ENCODE data around the gene TMEM215. TPM values are rescaled to one million over a fixed set of nuclear protein-coding genes. Genes with fewer than 3 reads are reported as not detected.

The TMEM215 gene
- total and polyA plus RNA-seq, 2 of the 8 experiments (the other 6 are each of a cell fraction or from before 2014, with no cell fraction given), result 0.33 to 0.67 TPM

DNA sequence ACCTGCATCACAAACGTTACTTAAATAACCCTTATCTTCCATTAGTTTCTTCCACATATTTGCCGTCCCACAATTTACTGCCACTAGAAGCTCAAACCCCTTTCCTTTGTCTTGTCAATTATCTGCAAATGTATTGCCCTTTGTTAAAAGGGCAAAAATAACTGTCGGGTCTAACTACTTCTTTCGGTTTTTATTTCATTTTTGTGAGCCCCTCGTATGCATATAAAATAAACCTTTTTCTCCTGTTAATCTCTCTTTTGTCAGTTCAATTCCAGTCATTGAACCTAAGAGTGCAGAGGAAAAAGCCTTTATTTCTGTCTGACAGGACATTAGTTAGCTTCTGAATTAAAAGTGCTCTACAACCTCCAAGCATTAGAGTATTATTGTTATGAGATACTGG lies 45.5 kb downstream of the TMEM215 start:
- WGBS, 2 experiments (ENCODE audit: extremely low coverage in 1 of 2, insufficient coverage in 1 of 2, insufficient read length in 1 of 2, insufficient replicate concordance in 2 of 2, low coverage in 1 of 2, low lambda C conversion rate in 2 of 2, missing lambda C conversion rate in 1 of 2), result 81% methylated on average over 5 of the region's 5 CpGs; no CpG with 5 or more reads in 1 of the 2 experiments
- CTCF ChIA-PET (ENCODE audit: partially characterized antibody), result interaction anchor here (1.0 to 1.1 kb wide), 2 partner anchors 10 to 13 kb away, joined by 3 to 5 read pairs; no protein-coding TSS in a partner anchor
- no peaks in the 10 kb centered on the region for H3K79me1 ChIP-seq (ENCODE audit: low read depth, low read length)

More for the DNA sequence above, 45.5 kb downstream of the TMEM215 start:
- Histone ChIP-seq H4K5ac (ENCODE audit: insufficient read length, low read depth, low read length) (no peak overlapping the region), H2AK5ac (ENCODE audit: low read depth, low read length) (no peak overlapping the region), H3K36me3 (ENCODE audit: control insufficient read depth in 2 of 4, insufficient read depth in 4 of 4, low read length in 3 of 4) (no peaks in the 10 kb centered on the region), H3K4me3 (ENCODE audit: extremely low read depth in 1 of 4, insufficient read depth in 2 of 4, low read depth in 3 of 4, low read length in 4 of 4) (no peak overlapping the region), H3K79me2 (ENCODE audit: control insufficient read depth in 1 of 2, insufficient read depth in 2 of 2, low read length in 2 of 2) (no peaks in the 10 kb centered on the region), H4K8ac (ENCODE audit: extremely low read depth, insufficient read depth, low read length) (no peak overlapping the region), H2BK15ac (ENCODE audit: low read length) (no peak overlapping the region), H3K4me2 (ENCODE audit: insufficient read depth in 1 of 2, low read depth in 2 of 2, low read length in 2 of 2) (no peak overlapping the region), H2BK20ac (ENCODE audit: low read length) (no peak overlapping the region), H3K23ac (ENCODE audit: insufficient read length) (no peak overlapping the region), H3K23me2 (ENCODE audit: low read depth, low read length) (no peaks in the 10 kb centered on the region; the same call in 1 of the 2 replicates), H2BK12ac (ENCODE audit: low read depth, low read length) (no peak overlapping the region), H3K18ac (ENCODE audit: extremely low read depth, low read length) (no peak overlapping the region), H3K4ac (replicated peaks; ENCODE audit: insufficient read length, low read depth, low read length) (no peak overlapping the region), H3K9ac (replicated peaks in 1 of 4; ENCODE audit: extremely low read depth in 1 of 4, low read depth in 3 of 4, low read length in 3 of 4) (no peak overlapping the region), H2BK5ac (ENCODE audit: low read depth, low read length) (no peak overlapping the region), H3K9me3 (ENCODE audit: insufficient read depth in 2 of 2, low read depth in 1 of 2, low read length in 1 of 2) (no peaks in the 10 kb centered on the region; a peak in 1 of 4 replicates), H3K4me1 (replicated peaks in 1 of 4; ENCODE audit: control insufficient read depth in 3 of 4, insufficient read depth in 4 of 4, low read length in 3 of 4) (no peaks in the 10 kb centered on the region; a peak in 1 of 7 replicates), H4K91ac (replicated peaks; ENCODE audit: insufficient read length, low read length) (no peak overlapping the region), H3K27ac (ENCODE audit: low read depth, low read length) (no peak overlapping the region), H2BK120ac (replicated peaks; ENCODE audit: low read depth, low read length) (no peak overlapping the region), H3K27me3 (replicated peaks in 1 of 4; ENCODE audit: control insufficient read depth in 3 of 4, extremely low read depth in 1 of 4, insufficient read depth in 3 of 4, low read length in 3 of 4) (no peaks in the 10 kb centered on the region; a peak in 1 of 7 replicates), H4K20me1 (replicated peaks in 1 of 2; ENCODE audit: control insufficient read depth in 1 of 2, insufficient read depth in 2 of 2, low read length in 2 of 2) (no peaks in the 10 kb centered on the region), H2AFZ (ENCODE audit: low read length) (no peak overlapping the region), H3K14ac (ENCODE audit: insufficient read length) (no peak overlapping the region), H3K56ac (replicated peaks; ENCODE audit: insufficient read length, low read depth, low read length) (no peak overlapping the region)
- DNase-seq (ENCODE audit: low read depth in 1 of 2, low spot score in 2 of 2), result no peak
- no peak for TF ChIP-seq GTF2F1 (IDR thresholded peaks at IDR 0.05; ENCODE audit: borderline replicate concordance, low read depth, low read length)
- no peak for TF ChIP-seq JUN (IDR thresholded peaks at IDR 0.05; ENCODE audit: low read depth, low read length)
- TF ChIP-seq SRF (IDR thresholded peaks at IDR 0.05; ENCODE audit: low read depth, low read length), result no peak
- no peak for TF ChIP-seq EP300 (IDR thresholded peaks at IDR 0.05; ENCODE audit: borderline replicate concordance in 1 of 2, low read depth in 2 of 2, low read length in 2 of 2)
- TF ChIP-seq TEAD4 (IDR thresholded peaks at IDR 0.05; ENCODE audit: low read depth, low read length), result no peak
- no peak for TF ChIP-seq CREB1 (IDR thresholded peaks at IDR 0.05)
- TF ChIP-seq, protein P1, sequence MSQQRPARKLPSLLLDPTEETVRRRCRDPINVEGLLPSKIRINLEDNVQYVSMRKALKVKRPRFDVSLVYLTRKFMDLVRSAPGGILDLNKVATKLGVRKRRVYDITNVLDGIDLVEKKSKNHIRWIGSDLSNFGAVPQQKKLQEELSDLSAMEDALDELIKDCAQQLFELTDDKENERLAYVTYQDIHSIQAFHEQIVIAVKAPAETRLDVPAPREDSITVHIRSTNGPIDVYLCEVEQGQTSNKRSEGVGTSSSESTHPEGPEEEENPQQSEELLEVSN (IDR thresholded peaks at IDR 0.05), result no peak
- TF ChIP-seq CBX5 (IDR thresholded peaks at IDR 0.05; ENCODE audit: low read depth, low read length), result no peak
- no peak for FAIRE-seq
- POLR2A ChIA-PET (ENCODE audit: partially characterized antibody), result interaction anchor here (1.3 kb wide), 1 partner anchor 14 kb away, joined by 3 read pairs; no protein-coding TSS in a partner anchor

Data from H1 (cell line).